ENCODE measurements around the gene ZEB2.

Gene ZEB2

GRCh38 chr2:144493027-144493809 is 26.7 kb downstream of the ZEB2 start:
- Histone ChIP-seq H3K36me3 (ENCODE audit: low read length) (no peaks in the 10 kb centered on the region), H3K79me2 (ENCODE audit: insufficient read depth, low read length) (no peaks in the 10 kb centered on the region), H4K20me1 (ENCODE audit: low read depth, low read length) (no peaks in the 10 kb centered on the region; the same call in 1 of the 2 replicates), H3F3A (ENCODE audit: insufficient read depth) (no peaks in the 10 kb centered on the region), H2AFZ (ENCODE audit: low read depth, low read length, severe bottlenecking) (no peak overlapping the region), H3K4me3 (ENCODE audit: insufficient read depth, low read length, poor library complexity, severe bottlenecking) (no peak overlapping the region), H3K27me3 (ENCODE audit: low read length) (no peaks in the 10 kb centered on the region), H3K4me2 (ENCODE audit: low read depth, low read length, poor library complexity, severe bottlenecking) (no peak overlapping the region), H3K9ac (ENCODE audit: low read length) (no peak overlapping the region), H3K9me2 (replicated peaks; ENCODE audit: insufficient read depth, low read length) (no peaks in the 10 kb centered on the region), H3K9me3 (ENCODE audit: insufficient read depth, low read length) (no peaks in the 10 kb centered on the region), H3K27ac (ENCODE audit: low read depth, low read length) (no peak overlapping the region)
- no peak for TF ChIP-seq EZH2phosphoT487 (conservative IDR thresholded peaks at IDR 0.05; ENCODE audit: low read length)
- TF ChIP-seq CTCF (IDR thresholded peaks at IDR 0.05; ENCODE audit: insufficient read depth, low read length, poor library complexity, severe bottlenecking) = no peak

GRCh38 chr2:144490857-144491256 is 29.1 kb downstream of the ZEB2 start:
- Histone ChIP-seq H3F3A (ENCODE audit: insufficient read depth) (no peaks in the 10 kb centered on the region), H3K27ac (ENCODE audit: low read depth, low read length) (no peak overlapping the region), H3K9me3 (ENCODE audit: insufficient read depth, low read length) (no peaks in the 10 kb centered on the region), H3K36me3 (ENCODE audit: low read length) (no peaks in the 10 kb centered on the region), H2AFZ (ENCODE audit: low read depth, low read length, severe bottlenecking) (no peak overlapping the region), H3K27me3 (ENCODE audit: low read length) (no peaks in the 10 kb centered on the region), H3K9me2 (replicated peaks; ENCODE audit: insufficient read depth, low read length) (no peaks in the 10 kb centered on the region), H3K9ac (ENCODE audit: low read length) (no peak overlapping the region), H3K79me2 (ENCODE audit: insufficient read depth, low read length) (no peaks in the 10 kb centered on the region), H4K20me1 (ENCODE audit: low read depth, low read length) (no peaks in the 10 kb centered on the region; the same call in 1 of the 2 replicates), H3K4me2 (ENCODE audit: low read depth, low read length, poor library complexity, severe bottlenecking) (no peak overlapping the region), H3K4me3 (ENCODE audit: insufficient read depth, low read length, poor library complexity, severe bottlenecking) (no peak overlapping the region)
- TF ChIP-seq EZH2phosphoT487 (conservative IDR thresholded peaks at IDR 0.05; ENCODE audit: low read length) (no peak), CTCF (IDR thresholded peaks at IDR 0.05; ENCODE audit: insufficient read depth, low read length, poor library complexity, severe bottlenecking) (no peak)

GRCh38 chr2:144490017-144490416 is 29.9 kb downstream of the ZEB2 start:
- Histone ChIP-seq H3F3A (ENCODE audit: insufficient read depth) (no peaks in the 10 kb centered on the region), H3K4me2 (ENCODE audit: low read depth, low read length, poor library complexity, severe bottlenecking) (no peak overlapping the region), H3K36me3 (ENCODE audit: low read length) (no peaks in the 10 kb centered on the region)

More at GRCh38 chr2:144490017-144490416, 29.9 kb downstream of the ZEB2 start:
- H3K27me3 ChIP-seq (ENCODE audit: low read length) = no peaks in the 10 kb centered on the region
- no peaks in the 10 kb centered on the region for H3K9me2 ChIP-seq (replicated peaks; ENCODE audit: insufficient read depth, low read length)
- H2AFZ ChIP-seq (ENCODE audit: low read depth, low read length, severe bottlenecking) = no peak overlapping the region
- H3K4me3 ChIP-seq (ENCODE audit: insufficient read depth, low read length, poor library complexity, severe bottlenecking) = no peak overlapping the region
- H3K9me3 ChIP-seq (ENCODE audit: insufficient read depth, low read length) = no peaks in the 10 kb centered on the region
- H3K9ac ChIP-seq (ENCODE audit: low read length) = no peak overlapping the region
- H3K27ac ChIP-seq (ENCODE audit: low read depth, low read length) = no peak overlapping the region
- no peaks in the 10 kb centered on the region for H3K79me2 ChIP-seq (ENCODE audit: insufficient read depth, low read length)
- TF ChIP-seq CTCF (IDR thresholded peaks at IDR 0.05; ENCODE audit: insufficient read depth, low read length, poor library complexity, severe bottlenecking) (no peak), EZH2phosphoT487 (conservative IDR thresholded peaks at IDR 0.05; ENCODE audit: low read length) (no peak)
- no peaks in the 10 kb centered on the region; the same call in 1 of the 2 replicates for H4K20me1 ChIP-seq (ENCODE audit: low read depth, low read length)

Measured in SU-DHL-6 (cell line).